Suprapubic skin (tissue), 4 donors: ENCODE measurements around the gene TBC1D13. TPM values are rescaled to one million over a fixed set of nuclear protein-coding genes. Genes with fewer than 3 reads are reported as not detected.
A peak's percentile ranks its signal among the peaks of the same experiment; 100 is the strongest.

ENCODE experiments used
- DNase-seq, 2 donors: peaks; one replicate each; pipeline ENCODE4 v3.0.0-alpha.2; 2019; ENCODE audit warnings: low spot score in 2 of 2
- H3K27ac ChIP-seq: fragments of 200-600 bp; sonication (generic); one replicate; pipeline ENCODE4 v1.5.1; 2019
- H3K27me3 ChIP-seq: fragments of 200-600 bp; sonication (generic); one replicate; pipeline ENCODE4 v1.5.1; 2019
- H3K36me3 ChIP-seq: fragments of 200-600 bp; sonication (generic); one replicate; pipeline ENCODE4 v1.5.1; 2019
- H3K4me1 ChIP-seq: fragments of 200-600 bp; sonication (generic); one replicate; pipeline ENCODE4 v1.5.1; 2019
- H3K4me3 ChIP-seq: fragments of 200-600 bp; sonication (generic); one replicate; pipeline ENCODE4 v1.5.1; 2019; ENCODE audit warnings: mild to moderate bottlenecking
- H3K9me3 ChIP-seq: fragments of 200-600 bp; sonication (generic); one replicate; pipeline ENCODE4 v1.5.1; 2019
- CTCF ChIP-seq, 2 donors: fragments of 200-600 bp in 1 of 2; fragments of 450-650 bp in 1 of 2; sonication (generic) in 1 of 2; IDR thresholded peaks; one replicate each; pipeline ENCODE4 v1.5.1; 2016 to 2019; ENCODE audit warnings: antibody characterized with exemption in 2 of 2, mild to moderate bottlenecking in 1 of 2, moderate library complexity in 1 of 2
- EP300 ChIP-seq: sonication (generic); formaldehyde crosslinking; IDR thresholded peaks from one replicate; pipeline ENCODE4 v1.6.1; 2017; ENCODE audit warnings: antibody characterized with exemption
- POLR2A ChIP-seq, 2 donors: fragments of 450-650 bp; IDR thresholded peaks; one replicate each; pipeline ENCODE4 v1.6.1; 2017; ENCODE audit warnings: antibody characterized with exemption in 2 of 2, mild to moderate bottlenecking in 2 of 2, moderate library complexity in 2 of 2
- POLR2AphosphoS5 ChIP-seq, 3 donors: sonication (generic); formaldehyde crosslinking; IDR thresholded peaks; one replicate each; pipeline ENCODE4 v1.6.1; 2017; ENCODE audit warnings: antibody characterized with exemption in 3 of 3
- WGBS: methylation state at CpG from one replicate; pipeline ENCODE4 v1.1.5; 2018; 5-methylcytosine and 5-hydroxymethylcytosine counted together
- total RNA-seq, 4 donors: library from RNA; depleted of rRNA; stranded (reverse); fragments of >200 nt; gene quantifications; one replicate each; pipeline ENCODE4 v1.1.0, GENCODE V29; 2016

TBC1D13 gene
- total RNA-seq, 4 donors from 2014 or later: 11.9 to 27.8 (median 20.0) TPM

GRCh38 chr9:128768606-128769005 lies 18.4 kb upstream of the TBC1D13 start:
- no peaks in the 10 kb centered on the region for H3K27me3 ChIP-seq
- 80% methylated on average over 6 of the region's 6 CpGs for WGBS

GRCh38 chr9:128770286-128771030 lies 16.6 kb upstream of the TBC1D13 start:
- no peak for TF ChIP-seq CTCF (IDR thresholded peaks at IDR 0.05)
- no peak for TF ChIP-seq POLR2A (IDR thresholded peaks at IDR 0.05)
- no peak for TF ChIP-seq EP300
- TF ChIP-seq POLR2AphosphoS5 (IDR thresholded peaks at IDR 0.05): no peak
- 72% methylated on average over 11 of the region's 11 CpGs for WGBS
- no peak for DNase-seq
- Histone ChIP-seq H3K27me3 (no peaks in the 10 kb centered on the region), H3K9me3 (no peaks in the 10 kb centered on the region), H3K36me3 (no peaks in the 10 kb centered on the region), H3K4me1 (peaks cover 29% of the 10 kb centered on the region), H3K27ac (peak overlapping the region; percentile 95), H3K4me3 (peak overlapping the region; percentile 87)

More at GRCh38 chr9:128768606-128769005, 18.4 kb upstream of the TBC1D13 start:
- H3K4me1 ChIP-seq: peaks cover 29% of the 10 kb centered on the region
- TF ChIP-seq POLR2A (IDR thresholded peaks at IDR 0.05): no peak
- TF ChIP-seq CTCF (IDR thresholded peaks at IDR 0.05): no peak
- no peak for TF ChIP-seq POLR2AphosphoS5 (IDR thresholded peaks at IDR 0.05)
- no peaks in the 10 kb centered on the region for H3K36me3 ChIP-seq
- H3K4me3 ChIP-seq: no peak overlapping the region
- H3K9me3 ChIP-seq: no peaks in the 10 kb centered on the region
- DNase-seq: no peak
- no peak overlapping the region for H3K27ac ChIP-seq

GRCh38 chr9:128771094-128771721 lies 15.8 kb upstream of the TBC1D13 start:
- Histone ChIP-seq H3K9me3 (no peaks in the 10 kb centered on the region), H3K4me1 (peaks cover 29% of the 10 kb centered on the region), H3K36me3 (no peaks in the 10 kb centered on the region), H3K4me3 (peak overlapping the region; percentile 87), H3K27me3 (no peaks in the 10 kb centered on the region), H3K27ac (peak overlapping the region; percentile 95)
- TF ChIP-seq POLR2A (IDR thresholded peaks at IDR 0.05) (no peak), POLR2AphosphoS5 (IDR thresholded peaks at IDR 0.05) (no peak), CTCF (IDR thresholded peaks at IDR 0.05) (no peak), EP300 (no peak)
- WGBS: 1% methylated on average over 12 of the region's 28 CpGs
- DNase-seq: no peak

- TF ChIP-seq POLR2A (IDR thresholded peaks at IDR 0.05): peak in 1 of 2 donors; percentile 73
- peak in 2 of 3 donors; percentile 48 to 94 for TF ChIP-seq POLR2AphosphoS5 (IDR thresholded peaks at IDR 0.05)
- TF ChIP-seq CTCF (IDR thresholded peaks at IDR 0.05): no peak
- H3K27ac ChIP-seq: peak within 1 kb of the TSS; percentile 95
- H3K4me1 ChIP-seq: peaks cover 29% of the 10 kb centered on the region
- peak; percentile 95 to 96 for DNase-seq
- no peaks in the 10 kb centered on the region for H3K9me3 ChIP-seq
- no peaks in the 10 kb centered on the region for H3K27me3 ChIP-seq
- WGBS: 4% methylated on average over 17 of the region's 72 CpGs
- peak within 1 kb of the TSS; percentile 87 for H3K4me3 ChIP-seq
- no peaks in the 10 kb centered on the region for H3K36me3 ChIP-seq
Measured at GRCh38 chr9:128771745-128772519, 15.1 kb upstream of the TBC1D13 start, which contains the start of gene ZER1. Gene ZER1, minus strand, starts transcription at chr9:128771927. Its CDS starts 16,362 bp downstream, at chr9:128755565.
